GM21447 (cell line): ENCODE measurements around the gene RNF166.
A peak's percentile ranks its signal among the peaks of the same experiment; 100 is the strongest.

Experiments used
- ATAC-seq: cut with Tn5 transposase; IDR thresholded peaks from one replicate; pipeline ENCODE4 v1.9.1; 2021; ENCODE audit not compliant: unreplicated experiment

The RNF166 gene

GRCh38 chr16:88694221-88695087 is 11.8 kb downstream of the RNF166 start:
- ATAC-seq: no peak

GRCh38 chr16:88693420-88694177 is 12.6 kb downstream of the RNF166 start:
- no peak for ATAC-seq

DNA sequence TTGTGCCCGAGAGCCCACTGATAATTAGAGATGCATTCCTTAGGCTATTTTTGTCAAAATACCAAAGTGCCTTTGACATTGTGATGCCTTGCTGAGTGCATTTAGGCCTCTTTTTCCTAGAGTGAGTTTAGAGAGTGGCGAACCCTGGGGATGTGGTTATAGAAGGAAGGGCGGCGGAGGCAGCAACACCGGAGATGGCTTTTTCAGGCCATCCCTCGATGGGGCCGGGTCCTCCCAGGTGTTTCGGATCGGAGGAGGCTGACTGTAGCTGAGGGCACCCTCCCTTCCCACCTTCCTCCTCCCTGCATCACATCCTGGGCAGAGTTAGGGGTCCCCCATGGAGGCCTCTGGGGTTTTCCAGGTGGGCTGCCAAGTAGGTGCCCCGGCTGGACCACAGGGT is 13.3 kb downstream of the RNF166 start:
- no peak for ATAC-seq

DNA sequence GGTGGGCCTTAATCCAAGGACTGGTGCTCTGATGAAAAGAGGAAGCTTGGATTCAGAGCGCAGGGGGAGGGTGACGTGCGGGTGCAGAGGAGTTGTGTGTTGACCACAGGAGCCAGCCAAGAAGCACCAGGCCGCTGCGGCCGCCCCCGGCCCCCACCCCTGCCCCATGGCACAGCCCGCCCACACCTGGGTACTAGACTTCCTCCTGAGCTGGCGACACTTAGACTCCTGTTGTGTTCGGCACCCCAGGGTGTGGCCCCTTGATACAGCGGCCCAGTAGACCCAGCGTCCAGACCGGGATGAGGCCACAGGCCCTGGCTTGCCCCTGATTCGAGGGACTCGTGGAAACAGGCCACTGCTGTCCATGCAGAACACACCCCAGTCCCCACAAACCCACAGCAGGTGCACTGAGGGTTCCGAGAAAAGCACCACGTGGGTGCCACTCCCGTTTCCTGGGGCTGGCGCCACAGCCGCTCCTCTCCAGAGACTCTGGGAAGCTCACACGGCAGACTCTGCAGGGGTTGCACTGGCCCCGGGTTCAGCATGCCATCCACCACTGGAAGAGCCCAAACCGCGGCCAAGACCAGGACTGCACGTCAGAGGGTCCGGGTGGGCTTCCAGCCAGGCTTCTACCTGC is 14.2 kb downstream of the RNF166 start:
- no peak for ATAC-seq

DNA sequence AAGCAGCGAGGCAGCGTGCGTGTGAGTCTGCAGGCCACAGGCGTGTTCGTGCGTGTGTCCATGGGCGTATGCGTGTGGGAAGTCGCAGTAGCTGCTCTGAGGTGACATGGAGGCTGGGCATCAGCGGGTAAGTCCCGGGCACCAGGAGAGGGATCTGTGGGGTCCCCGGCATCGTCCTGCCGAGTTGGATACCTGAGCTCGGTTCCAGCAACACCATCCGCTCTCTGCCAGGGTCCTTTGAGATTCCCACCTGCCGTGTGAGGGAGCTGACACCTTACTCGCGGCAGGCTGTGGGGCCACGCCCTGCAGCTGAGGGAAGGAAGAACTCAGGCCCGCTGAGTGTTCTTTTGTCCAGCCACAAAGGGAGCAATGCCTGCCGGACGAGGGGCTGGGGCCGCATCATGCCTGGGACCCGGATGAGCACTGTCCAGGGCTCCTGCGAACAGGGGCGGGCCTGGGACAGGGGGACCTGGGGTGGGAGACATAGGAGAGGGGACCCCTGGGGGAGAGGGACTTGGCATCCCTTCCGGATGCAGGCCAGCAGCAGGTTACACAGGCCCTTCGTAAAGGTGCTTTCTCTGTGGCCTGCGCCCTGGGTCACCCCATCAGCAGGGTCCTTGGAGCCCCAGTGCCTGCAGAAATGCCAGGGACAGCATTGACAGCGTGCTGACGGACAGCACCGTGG is 14.9 kb downstream of the RNF166 start:
- ATAC-seq: no peak

GRCh38 chr16:88690341-88691128 is 15.7 kb downstream of the RNF166 start:
- ATAC-seq: no peak

GRCh38 chr16:88688013-88688778 is 18.0 kb downstream of the RNF166 start:
- ATAC-seq: no peak

GRCh38 chr16:88687676-88688012 is 18.6 kb downstream of the RNF166 start:
- ATAC-seq: no peak

DNA sequence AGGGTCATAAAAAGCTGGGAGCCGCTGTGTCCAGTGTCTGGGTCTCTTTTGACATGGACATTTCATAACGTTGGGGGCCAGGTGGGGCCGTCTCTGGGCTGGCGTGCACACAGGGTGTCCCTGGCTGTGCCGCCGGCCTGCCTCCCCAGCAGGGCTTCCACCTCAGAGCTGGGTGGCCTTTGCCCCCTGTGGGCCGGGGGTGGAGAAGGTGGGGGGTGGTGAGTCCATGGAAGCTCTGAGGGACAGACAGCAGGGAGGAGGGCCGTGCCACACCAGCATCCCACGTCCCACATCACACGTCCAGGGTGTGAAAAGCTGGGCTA is 19.0 kb downstream of the RNF166 start:
- no peak for ATAC-seq

DNA sequence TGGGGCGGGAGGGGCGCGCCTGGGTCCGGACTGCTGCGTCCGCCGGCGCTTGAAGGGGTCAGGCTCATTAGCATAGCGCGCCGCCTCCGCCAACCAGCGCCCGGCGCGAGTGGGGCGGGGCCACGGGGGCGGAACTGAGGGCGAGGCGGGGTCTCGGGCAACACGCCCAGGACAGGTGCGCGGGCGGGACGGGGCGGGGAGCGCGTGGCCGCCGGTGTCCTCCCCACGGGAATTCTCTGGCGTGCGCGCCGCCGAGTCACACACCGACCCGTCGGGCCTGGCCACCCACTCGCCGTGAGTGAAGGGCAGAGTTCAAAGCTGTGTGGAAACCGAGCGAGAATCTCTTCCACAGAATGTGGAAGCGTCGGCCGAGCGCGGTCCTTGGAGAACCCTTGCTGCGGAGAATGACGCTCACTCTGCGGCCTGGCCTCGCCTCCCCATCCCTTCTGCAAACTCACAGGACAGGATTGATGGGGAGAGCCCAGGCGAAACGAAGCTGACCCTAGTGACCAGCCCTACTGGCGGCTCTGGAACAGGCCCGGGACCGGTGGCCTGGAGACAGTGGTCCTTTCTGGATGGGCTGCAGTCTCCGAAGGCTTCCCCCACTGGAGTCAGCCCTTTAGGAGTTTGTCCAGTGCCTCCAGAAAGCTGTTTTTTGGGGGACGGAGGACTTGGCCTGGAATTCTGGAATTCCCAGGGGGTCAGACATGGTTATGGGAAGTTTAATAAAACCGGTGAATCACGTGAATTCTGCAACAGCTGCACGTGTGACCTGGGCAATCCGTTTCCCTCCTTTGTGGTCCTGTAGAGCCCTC is 19.6 kb downstream of the RNF166 start, which contains the start of gene SNAI3:
Gene SNAI3, minus strand, starts transcription at position 69 of the 815 bp plus-strand sequence. CDS start 101 bp downstream, outside the sequence.
- ATAC-seq: peak; percentile 54

- peak; percentile 14 for ATAC-seq
These were observed 20.2 kb downstream of the RNF166 start for GRCh38 chr16:88686062-88686438.

- no peak for ATAC-seq
These were observed 20.8 kb downstream of the RNF166 start for GRCh38 chr16:88685156-88686061.

DNA sequence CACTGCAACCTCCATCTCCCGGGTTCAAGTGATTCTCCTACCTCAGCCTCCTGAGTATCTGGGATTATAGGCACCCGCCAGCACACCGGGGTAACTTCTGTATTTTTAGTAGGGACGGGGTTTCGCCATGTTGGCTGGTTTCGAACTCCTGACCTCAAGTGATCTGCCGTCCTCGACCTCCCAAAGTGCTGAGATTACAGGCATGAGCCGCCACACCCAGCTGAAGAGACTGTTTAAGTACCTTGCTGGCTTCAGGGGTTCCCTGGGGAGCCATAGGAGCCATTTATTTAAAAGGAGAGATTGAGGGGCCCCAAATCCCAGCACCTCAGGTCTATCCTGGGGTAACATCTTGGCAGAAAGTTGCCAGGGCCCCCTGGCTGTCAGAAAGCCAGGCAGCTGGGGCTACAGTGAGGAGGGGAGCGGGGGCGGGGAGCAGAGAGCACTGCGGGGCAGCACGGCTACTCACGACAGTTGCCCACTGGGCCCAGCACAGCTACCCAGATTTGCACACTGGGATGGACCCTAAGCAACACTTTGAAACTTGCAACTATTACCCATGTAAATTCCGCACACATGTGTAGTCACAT is 21.5 kb downstream of the RNF166 start:
- ATAC-seq: no peak

- peak; percentile 69 for ATAC-seq
These were observed 24.3 kb downstream of the RNF166 start for GRCh38 chr16:88681709-88682451.

DNA sequence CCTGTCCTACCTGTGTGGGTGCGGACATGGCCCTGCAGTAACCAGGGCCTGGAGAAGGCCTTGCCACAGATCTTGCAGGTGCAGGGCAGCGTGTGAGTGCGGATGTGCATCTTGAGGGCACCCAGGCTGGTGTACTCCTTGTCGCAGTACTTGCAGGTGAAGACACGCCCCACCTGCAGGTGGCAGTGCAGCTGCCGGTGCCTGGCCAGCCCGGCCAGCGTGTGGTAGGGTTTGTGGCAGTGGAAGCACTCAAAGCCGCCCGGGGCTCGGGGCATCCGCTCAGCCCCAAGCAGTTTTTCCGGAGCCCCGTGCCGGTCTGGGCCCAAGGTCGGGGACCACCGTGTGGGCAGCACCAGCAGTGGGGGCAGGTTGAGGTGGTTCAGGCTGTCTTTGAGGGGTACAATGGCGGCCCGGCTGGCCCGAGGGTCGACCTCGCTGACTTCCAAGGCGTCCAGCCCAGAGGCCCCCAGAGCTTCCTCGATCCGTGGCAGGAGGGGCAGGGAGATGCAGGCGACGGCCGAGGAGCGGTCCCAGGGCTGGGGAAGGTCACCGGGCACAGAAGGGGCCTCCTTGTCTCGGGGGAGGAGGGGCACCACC is 25.0 kb downstream of the RNF166 start:
- no peak for ATAC-seq

DNA sequence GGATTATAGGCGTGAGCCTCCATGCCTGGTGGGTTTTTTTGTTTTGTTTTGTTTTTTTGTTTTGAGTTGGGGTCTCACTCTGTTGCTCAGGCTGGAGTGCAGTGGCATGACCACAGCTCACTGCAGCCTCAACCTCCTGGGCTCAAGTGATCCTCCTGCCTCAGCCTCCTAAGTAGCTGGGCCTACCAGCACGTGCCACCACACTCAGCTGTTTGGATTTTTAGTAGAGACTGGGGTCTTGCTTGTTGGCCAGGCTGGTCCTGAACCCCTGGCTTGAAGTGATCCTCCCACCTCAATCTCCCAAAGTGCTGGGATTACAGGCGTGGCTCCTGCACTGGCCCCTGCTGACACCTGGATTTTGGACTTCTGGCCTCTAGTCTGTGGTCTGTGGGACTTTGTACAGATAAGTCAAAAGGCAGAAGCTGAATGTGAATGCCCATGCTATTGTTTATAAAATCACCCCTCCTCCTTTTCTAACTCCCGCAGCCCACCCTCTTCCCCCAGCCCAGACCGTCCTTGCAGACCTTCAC is 25.6 kb downstream of the RNF166 start:
- ATAC-seq: no peak
